GM23248 (cell line): Measurements from ENCODE around the gene A1BG. TPM values are rescaled to one million over a fixed set of nuclear protein-coding genes. Genes with fewer than 3 reads are reported as not detected.
A peak's percentile ranks its signal among the peaks of the same experiment; 100 is the strongest.
"Not testable (repeated sequence)": the region's sequence is repeated elsewhere in the genome, so short reads cannot be mapped to it uniquely, and the experiment has no call there.

Source experiments
- DNase-seq: peaks from one replicate; pipeline ENCODE4 v3.0.0-alpha.2; 2015
- H2AFZ ChIP-seq: fragments of 200-600 bp; sonication (generic); 2 replicates; pipeline ENCODE4 v1.6.1; 2016; ENCODE audit warnings: antibody characterized with exemption
- H3F3A ChIP-seq: fragments of 200-600 bp; sonication (generic); 2 replicates; pipeline ENCODE4 v1.6.1; 2016; ENCODE audit warnings: mild to moderate bottlenecking, antibody characterized with exemption, mixed run types; ENCODE audit not compliant: insufficient read depth
- H3K27ac ChIP-seq: fragments of 200-600 bp; sonication (generic); 2 replicates; pipeline ENCODE4 v1.5.1; 2016; ENCODE audit warnings: mild to moderate bottlenecking
- H3K27me3 ChIP-seq: fragments of 200-600 bp; sonication (generic); replicated peaks from 2 replicates; pipeline ENCODE4 v1.6.1; 2016; ENCODE audit warnings: mild to moderate bottlenecking; ENCODE audit not compliant: insufficient read depth
- H3K36me3 ChIP-seq: fragments of 200-600 bp; sonication (generic); 2 replicates; pipeline ENCODE4 v1.6.1; 2016; ENCODE audit warnings: low read depth, mild to moderate bottlenecking
- H3K4me1 ChIP-seq: fragments of 200-600 bp; sonication (generic); 2 replicates; pipeline ENCODE4 v1.6.1; 2016; ENCODE audit warnings: mild to moderate bottlenecking; ENCODE audit not compliant: insufficient read depth
- H3K4me2 ChIP-seq: fragments of 200-600 bp; sonication (generic); one replicate; pipeline ENCODE4 v1.6.1; 2016; ENCODE audit warnings: mild to moderate bottlenecking; ENCODE audit not compliant: unreplicated experiment
- H3K4me3 ChIP-seq: fragments of 200-600 bp; sonication (generic); 2 replicates; pipeline ENCODE4 v1.5.1; 2016; ENCODE audit warnings: mild to moderate bottlenecking
- H3K79me2 ChIP-seq: fragments of 200-600 bp; sonication (generic); 2 replicates; pipeline ENCODE4 v1.6.1; 2016; ENCODE audit warnings: mild to moderate bottlenecking; ENCODE audit not compliant: insufficient read depth
- H3K9ac ChIP-seq: fragments of 200-600 bp; sonication (generic); 2 replicates; pipeline ENCODE4 v1.6.1; 2016; ENCODE audit warnings: mild to moderate bottlenecking
- H3K9me2 ChIP-seq: fragments of 200-600 bp; sonication (generic); 2 replicates; pipeline ENCODE4 v1.6.1; 2016; ENCODE audit warnings: mixed run types, mild to moderate bottlenecking, moderate library complexity; ENCODE audit not compliant: insufficient read depth
- H3K9me3 ChIP-seq: fragments of 200-600 bp; sonication (generic); one replicate; pipeline ENCODE4 v1.6.1; 2017; ENCODE audit warnings: low read depth
- H4K20me1 ChIP-seq: fragments of 200-600 bp; sonication (generic); 2 replicates; pipeline ENCODE4 v1.6.0; 2016; ENCODE audit not compliant: insufficient read depth
- EZH2 ChIP-seq: fragments of 200-600 bp; sonication (generic); IDR thresholded peaks from 2 replicates; pipeline ENCODE4 v1.6.1; 2018; ENCODE audit warnings: antibody characterized with exemption, mild to moderate bottlenecking; ENCODE audit not compliant: insufficient read depth, poor library complexity, severe bottlenecking
- EZH2phosphoT487 ChIP-seq: fragments of 200-600 bp; sonication (generic); IDR thresholded peaks from 2 replicates; pipeline ENCODE4 v1.6.1; 2018; ENCODE audit warnings: antibody characterized with exemption, moderate library complexity, mild to moderate bottlenecking, low read depth; ENCODE audit not compliant: insufficient read depth
- WGBS, 2 experiments: methylation state at CpG; one replicate each; pipeline ENCODE4 v1.1.6; 2015 to 2017; ENCODE audit warnings: low lambda C conversion rate in 2 of 2, low coverage in 1 of 2; ENCODE audit errors: missing lambda C conversion rate in 2 of 2; 5-methylcytosine and 5-hydroxymethylcytosine counted together
- in situ Hi-C: fragments of 300-500 bp; cut with MboI; formaldehyde crosslinking; loops from 2 replicates; pipeline ENCODE4 v1.15.0; 2020
- polyA plus RNA-seq: library from polyadenylated mRNA; unstranded; fragments of >200 nt; fragmentation: Nextera tagmentation; extraction: Ambion mirVana; gene quantifications from 2 replicates; pipeline ENCODE4 v1.2.1, GENCODE V29; 2016
- total RNA-seq: library from RNA; depleted of rRNA; stranded (reverse); fragments of >200 nt; shearing (Covaris generic); gene quantifications from 2 replicates; pipeline ENCODE4 v1.2.3, GENCODE V29; 2014

Gene A1BG
- total and polyA plus RNA-seq, 2 experiments from 2014 or later = 22.0 to 31.3 TPM

DNA sequence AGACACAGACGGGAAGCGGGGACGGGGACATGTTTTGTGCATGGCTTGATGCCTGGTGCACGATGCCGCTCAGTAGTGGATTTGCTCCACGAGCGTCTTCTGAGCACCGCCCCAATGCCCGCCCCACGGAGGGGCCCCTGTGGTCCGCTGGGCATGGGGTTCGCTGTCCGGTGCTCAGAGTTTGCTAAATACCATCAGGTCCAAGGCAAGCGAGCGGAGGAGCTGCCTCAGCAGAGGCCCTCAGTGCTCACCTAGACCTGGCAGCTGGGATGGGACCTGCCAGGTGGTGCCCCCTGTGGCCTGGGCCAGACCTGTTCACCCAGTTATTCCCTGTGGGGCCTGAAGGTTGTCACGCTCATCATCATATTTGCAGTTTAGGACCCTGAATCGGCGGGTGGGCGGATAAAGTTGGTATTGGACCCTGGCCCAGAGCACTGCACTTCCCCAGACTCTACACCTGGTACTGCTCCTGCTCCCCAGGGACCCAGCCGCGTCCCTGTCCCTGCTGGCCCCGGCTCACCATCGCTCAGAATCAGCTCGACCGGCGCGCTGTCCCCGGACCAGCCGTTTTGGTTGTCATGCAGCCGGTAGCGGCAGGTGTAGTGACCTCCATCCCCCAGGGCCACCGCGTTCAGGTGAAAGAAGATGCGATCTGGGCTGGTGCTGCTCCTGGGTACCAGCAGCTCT is 2.3 kb downstream of the A1BG start:
- 82 to 86% methylated on average over 34 of the region's 34 CpGs for WGBS, 2 experiments

DNA sequence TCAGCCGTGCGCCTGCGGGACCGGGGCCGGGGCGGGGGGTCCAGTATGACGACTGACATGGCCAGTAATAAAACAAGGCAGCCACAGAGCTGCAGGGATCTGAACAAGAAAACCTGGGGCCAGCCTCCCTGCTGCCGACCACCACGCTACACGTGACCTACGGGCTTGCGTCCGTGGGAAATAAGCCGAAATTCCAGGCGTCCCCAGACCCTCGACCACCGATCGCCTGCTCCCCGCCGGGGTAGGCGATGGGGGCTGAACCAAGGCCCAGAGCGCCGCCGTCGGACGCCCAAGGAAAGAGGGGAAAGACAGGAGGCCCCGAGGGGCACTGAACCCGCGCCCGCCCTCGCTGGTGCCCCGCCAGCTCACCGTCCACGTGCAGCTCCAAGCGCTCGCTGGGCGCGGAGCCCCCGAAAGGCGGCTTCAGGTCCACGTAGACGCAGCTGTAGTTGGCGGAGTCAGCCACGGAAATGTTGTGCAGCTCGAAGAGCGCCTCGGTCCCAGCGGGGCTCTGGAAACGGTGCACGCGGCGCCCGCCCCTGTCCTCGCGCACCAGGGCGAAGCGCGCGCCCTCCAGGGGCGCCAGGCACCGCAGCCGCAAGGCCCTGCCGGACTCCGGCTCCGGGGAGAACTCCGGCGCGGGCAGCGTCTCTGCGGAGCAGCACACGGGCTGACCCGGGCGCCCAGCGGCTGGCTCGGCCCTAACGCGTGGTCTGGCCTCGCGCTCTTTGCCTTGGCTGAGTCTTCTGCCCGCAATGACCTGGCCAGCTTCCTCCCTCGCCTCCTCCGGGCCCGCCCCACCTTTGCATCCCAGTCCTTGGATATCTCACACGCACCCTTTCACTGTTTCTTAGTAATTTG is 3.1 kb downstream of the A1BG start:
- no peak for DNase-seq
- Histone ChIP-seq H3K36me3 (no peaks in the 10 kb centered on the region), H3K4me3 (no peak overlapping the region), H3K9me2 (no peaks in the 10 kb centered on the region), H3K4me1 (peaks cover 4% of the 10 kb centered on the region; the same call in 1 of the 2 replicates), H3K79me2 (peaks cover 37% of the 10 kb centered on the region), H3K9ac (no peak overlapping the region), H3K27ac (no peak overlapping the region), H4K20me1 (no peaks in the 10 kb centered on the region), H3K9me3 (no peaks in the 10 kb centered on the region), H3F3A (peaks cover 16% of the 10 kb centered on the region; the same call in 1 of the 2 replicates), H3K4me2 (no peak overlapping the region), H3K27me3 (no peaks in the 10 kb centered on the region), H2AFZ (no peak overlapping the region)
- no peak for TF ChIP-seq EZH2phosphoT487
- no peak for TF ChIP-seq EZH2
- in situ Hi-C loops = no loop called here
- WGBS, 2 experiments = 80 to 84% methylated on average over 69 to 78 of the region's 84 CpGs

More for the DNA sequence above, 2.3 kb downstream of the A1BG start:
- Histone ChIP-seq H3K27me3 (no peaks in the 10 kb centered on the region), H3K9ac (no peak overlapping the region), H3K36me3 (no peaks in the 10 kb centered on the region), H3K4me3 (no peak overlapping the region), H3F3A (peaks cover 10% of the 10 kb centered on the region; the same call in 1 of the 2 replicates), H3K27ac (no peak overlapping the region), H3K79me2 (peaks cover 31% of the 10 kb centered on the region), H3K4me1 (no peaks in the 10 kb centered on the region; the same call in 1 of the 2 replicates), H3K9me3 (no peaks in the 10 kb centered on the region), H4K20me1 (no peaks in the 10 kb centered on the region), H3K9me2 (no peaks in the 10 kb centered on the region), H3K4me2 (no peak overlapping the region), H2AFZ (no peak overlapping the region)
- DNase-seq = no peak
- TF ChIP-seq EZH2phosphoT487 (no peak), EZH2 (no peak)
- in situ Hi-C loops = no loop called here

DNA sequence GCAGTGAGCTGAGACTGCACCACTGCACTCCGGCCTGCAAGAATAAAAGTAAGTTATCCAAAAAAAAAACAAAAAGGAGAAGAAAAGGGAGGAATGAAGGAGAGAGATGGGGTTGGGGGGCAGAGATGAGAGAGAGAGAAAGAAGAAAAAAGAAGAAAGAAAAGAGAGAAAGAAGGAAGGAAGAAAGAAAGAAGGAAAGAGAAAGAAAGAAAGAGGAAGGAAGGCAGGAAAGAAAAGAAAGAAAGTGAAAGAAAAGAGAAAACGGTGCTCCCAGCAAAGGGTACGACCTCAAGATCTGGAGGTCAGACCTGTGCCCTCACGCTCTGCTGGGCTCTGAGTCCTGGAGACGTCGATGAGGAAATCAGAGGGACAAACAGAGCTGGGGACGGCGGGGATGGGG is 3.7 kb downstream of the A1BG start:
- WGBS, 2 experiments = 74 to 84% methylated on average over 8 of the region's 8 CpGs
- no peak for TF ChIP-seq EZH2
- no peak for TF ChIP-seq EZH2phosphoT487
- no peak for DNase-seq

DNA sequence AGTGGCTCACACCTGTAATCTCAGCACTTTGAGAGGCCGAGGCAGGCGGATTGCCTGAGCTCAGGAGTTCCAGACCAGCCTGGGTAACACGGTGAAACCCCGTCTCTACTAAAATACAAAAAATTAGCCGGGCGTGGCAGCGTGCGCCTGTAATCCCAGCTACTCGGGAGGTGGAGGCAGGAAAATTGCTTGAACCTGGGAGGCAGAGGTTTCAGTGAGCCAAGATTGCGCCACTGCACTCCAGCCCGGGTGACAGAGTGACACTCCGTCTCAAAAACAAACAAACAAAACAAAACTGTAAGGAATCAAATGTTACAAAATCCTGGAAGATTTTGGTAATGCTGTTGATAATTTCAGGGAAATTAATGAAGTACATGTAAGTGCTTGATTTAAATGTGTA is 5.2 kb downstream of the A1BG start:
- Histone ChIP-seq H3K27ac (peak overlapping the region; percentile 23), H3K4me2 (peak overlapping the region; percentile 77), H3K9ac (peak overlapping the region; percentile 74), H2AFZ (peak overlapping the region; percentile 85), H3F3A (peaks cover 10% of the 10 kb centered on the region; the same call in 1 of the 2 replicates), H3K79me2 (peaks cover 43% of the 10 kb centered on the region), H3K4me3 (peak overlapping the region; percentile 89)
- H3K27me3 ChIP-seq, H3K9me3 ChIP-seq, H3K9me2 ChIP-seq, H3K36me3 ChIP-seq, H3K4me1 ChIP-seq, in situ Hi-C loops, H4K20me1 ChIP-seq, DNase-seq: not testable (repeated sequence)
- WGBS, 2 experiments = 2 to 4% methylated on average over 12 of the region's 12 CpGs

More for the DNA sequence above, 3.7 kb downstream of the A1BG start:
- no peaks in the 10 kb centered on the region for H3K36me3 ChIP-seq
- no peaks in the 10 kb centered on the region for H3K27me3 ChIP-seq
- no peak overlapping the region for H3K4me2 ChIP-seq
- in situ Hi-C loops = no loop called here
- H3K4me3 ChIP-seq = no peak overlapping the region
- no peak overlapping the region for H2AFZ ChIP-seq
- peaks cover 11% of the 10 kb centered on the region; the same call in 1 of the 2 replicates for H3F3A ChIP-seq
- H4K20me1 ChIP-seq = no peaks in the 10 kb centered on the region
- H3K27ac ChIP-seq = no peak overlapping the region
- H3K9me2 ChIP-seq = no peaks in the 10 kb centered on the region
- peaks cover 4% of the 10 kb centered on the region; the same call in 1 of the 2 replicates for H3K4me1 ChIP-seq
- peaks cover 43% of the 10 kb centered on the region for H3K79me2 ChIP-seq
- H3K9ac ChIP-seq = no peak overlapping the region
- H3K9me3 ChIP-seq = no peaks in the 10 kb centered on the region
